Activated CD4-positive, alpha-beta T cell treated with anti-CD3 and anti-CD28 coated beads, Interleukin-2, amount 10 ng/mL, durations not matched to agents 24 days and 14 days (primary cell): ENCODE results near the gene SLC25A27. TPM values are rescaled to one million over a fixed set of nuclear protein-coding genes. Genes with fewer than 3 reads are reported as not detected.
"Not testable (repeated sequence)": the region's sequence is repeated elsewhere in the genome, so short reads cannot be mapped to it uniquely, and the experiment has no call there.

Source experiments
- DNase-seq: peaks from one replicate; pipeline ENCODE4 v3.0.0; 2022
- H3K27ac Mint-ChIP-seq: one replicate; pipeline ENCODE4 v1.8.0; 2022; ENCODE audit warnings: mild to moderate bottlenecking, mixed read lengths
- H3K27me3 Mint-ChIP-seq: one replicate; pipeline ENCODE4 v1.8.0; 2022; ENCODE audit warnings: mixed read lengths
- H3K36me3 Mint-ChIP-seq: one replicate; pipeline ENCODE4 v1.8.0; 2022; ENCODE audit warnings: low read depth, mild to moderate bottlenecking, mixed read lengths
- H3K4me1 Mint-ChIP-seq: one replicate; pipeline ENCODE4 v1.8.0; 2021; ENCODE audit warnings: mixed read lengths
- H3K4me3 Mint-ChIP-seq: one replicate; pipeline ENCODE4 v1.8.0; 2022; ENCODE audit warnings: mild to moderate bottlenecking, moderate library complexity, mixed read lengths
- H3K9me3 Mint-ChIP-seq: one replicate; pipeline ENCODE4 v1.8.0; 2021; ENCODE audit warnings: mixed read lengths
- intact Hi-C: fragments of 100-400 bp; cut with micrococcal nuclease; formaldehyde crosslinking; loops from one replicate; pipeline ENCODE4 v1.15.1; 2023
- total RNA-seq: library from RNA; stranded (reverse); gene quantifications from 2 replicates; pipeline ENCODE4 v1.2.3, GENCODE V29; 2022

The SLC25A27 gene
- total RNA-seq, 1 donor from 2014 or later, result 0.28 TPM

GRCh38 chr6:46635462-46635861 is 17.3 kb upstream of the SLC25A27 start:
- no peaks in the 10 kb centered on the region for H3K9me3 Mint-ChIP-seq
- intact Hi-C loops, result no loop called here
- H3K4me1 Mint-ChIP-seq, result no peaks in the 10 kb centered on the region
- H3K27ac Mint-ChIP-seq, result no peak overlapping the region
- H3K27me3 Mint-ChIP-seq, result peaks cover 17% of the 10 kb centered on the region
- H3K36me3 Mint-ChIP-seq, result no peaks in the 10 kb centered on the region
- H3K4me3 Mint-ChIP-seq, result no peak overlapping the region
- no peak for DNase-seq

- H3K9me3 Mint-ChIP-seq, result no peaks in the 10 kb centered on the region
- H3K4me3 Mint-ChIP-seq, result no peak overlapping the region
- no peak for DNase-seq
- H3K27ac Mint-ChIP-seq, result no peak overlapping the region
- intact Hi-C loops, result no loop called here
- no peaks in the 10 kb centered on the region for H3K36me3 Mint-ChIP-seq
- no peaks in the 10 kb centered on the region for H3K4me1 Mint-ChIP-seq
- peaks cover 9% of the 10 kb centered on the region for H3K27me3 Mint-ChIP-seq
Measured at GRCh38 chr6:46637145-46637544, 15.6 kb upstream of the SLC25A27 start.

- no peak overlapping the region for H3K27ac Mint-ChIP-seq
- H3K4me1 Mint-ChIP-seq, result no peaks in the 10 kb centered on the region
- no peak for DNase-seq
- peaks cover 10% of the 10 kb centered on the region for H3K27me3 Mint-ChIP-seq
- H3K4me3 Mint-ChIP-seq, result no peak overlapping the region
- peaks cover 3% of the 10 kb centered on the region for H3K9me3 Mint-ChIP-seq
- intact Hi-C loops, result no loop called here
- H3K36me3 Mint-ChIP-seq, result no peaks in the 10 kb centered on the region
Measured at GRCh38 chr6:46637933-46638332, 14.8 kb upstream of the SLC25A27 start.

- Mint-ChIP-seq H3K9me3 (peaks cover 4% of the 10 kb centered on the region), H3K27ac (no peak overlapping the region), H3K4me3 (no peak overlapping the region), H3K36me3 (no peaks in the 10 kb centered on the region), H3K4me1 (no peaks in the 10 kb centered on the region), H3K27me3 (peaks cover 11% of the 10 kb centered on the region)
- no peak for DNase-seq
- intact Hi-C loops, result no loop called here
Measured at GRCh38 chr6:46638650-46639049, 14.1 kb upstream of the SLC25A27 start.

- Mint-ChIP-seq H3K9me3 (peaks cover 4% of the 10 kb centered on the region), H3K4me3 (no peak overlapping the region), H3K27ac (no peak overlapping the region), H3K4me1 (no peaks in the 10 kb centered on the region), H3K27me3 (peaks cover 12% of the 10 kb centered on the region), H3K36me3 (no peaks in the 10 kb centered on the region)
- intact Hi-C loops, result no loop called here
- DNase-seq, result no peak
Measured at GRCh38 chr6:46642928-46643751, 9.6 kb upstream of the SLC25A27 start.

GRCh38 chr6:46645265-46645664 is 7.5 kb upstream of the SLC25A27 start:
- Mint-ChIP-seq H3K36me3 (no peaks in the 10 kb centered on the region), H3K27ac (no peak overlapping the region), H3K9me3 (peaks cover 4% of the 10 kb centered on the region), H3K4me1 (no peaks in the 10 kb centered on the region), H3K27me3 (peaks cover 13% of the 10 kb centered on the region), H3K4me3 (no peak overlapping the region)
- intact Hi-C loops, result no loop called here
- DNase-seq, result no peak

GRCh38 chr6:46648108-46648507 is 4.7 kb upstream of the SLC25A27 start:
- intact Hi-C loops, H3K4me1 Mint-ChIP-seq, DNase-seq, H3K36me3 Mint-ChIP-seq, H3K4me3 Mint-ChIP-seq, H3K9me3 Mint-ChIP-seq, H3K27ac Mint-ChIP-seq: not testable (repeated sequence)
- H3K27me3 Mint-ChIP-seq, result peaks cover 27% of the 10 kb centered on the region

GRCh38 chr6:46648869-46649492 is 3.8 kb upstream of the SLC25A27 start:
- intact Hi-C loops, result no loop called here
- Mint-ChIP-seq H3K36me3 (no peaks in the 10 kb centered on the region), H3K27ac (no peak overlapping the region), H3K9me3 (no peaks in the 10 kb centered on the region), H3K27me3 (peaks cover 35% of the 10 kb centered on the region), H3K4me3 (no peak overlapping the region), H3K4me1 (peaks cover 13% of the 10 kb centered on the region)
- DNase-seq, result no peak

- no peak for DNase-seq
- peaks cover 48% of the 10 kb centered on the region for H3K27me3 Mint-ChIP-seq
- H3K27ac Mint-ChIP-seq, result no peak overlapping the region
- no peaks in the 10 kb centered on the region for H3K36me3 Mint-ChIP-seq
- no peaks in the 10 kb centered on the region for H3K9me3 Mint-ChIP-seq
- intact Hi-C loops, result no loop called here
- no peak overlapping the region for H3K4me3 Mint-ChIP-seq
- peaks cover 13% of the 10 kb centered on the region for H3K4me1 Mint-ChIP-seq
Measured at GRCh38 chr6:46651006-46651405, 1.8 kb upstream of the SLC25A27 start.

GRCh38 chr6:46651816-46652215 is 959 bp upstream of the SLC25A27 start:
- DNase-seq, result no peak
- intact Hi-C loops, result no loop called here
- H3K4me1 Mint-ChIP-seq, result peaks cover 13% of the 10 kb centered on the region

GRCh38 chr6:46652232-46652602 is 558 bp upstream of the SLC25A27 start:
- Mint-ChIP-seq H3K27me3 (peaks cover 46% of the 10 kb centered on the region), H3K36me3 (no peaks in the 10 kb centered on the region), H3K4me3 (peak overlapping the region; percentile 89), H3K4me1 (peaks cover 13% of the 10 kb centered on the region), H3K27ac (no peak overlapping the region), H3K9me3 (no peaks in the 10 kb centered on the region)
- no peak for DNase-seq
- intact Hi-C loops, result no loop called here

More at GRCh38 chr6:46651816-46652215, 959 bp upstream of the SLC25A27 start:
- H3K27me3 Mint-ChIP-seq, result peaks cover 46% of the 10 kb centered on the region
- no peaks in the 10 kb centered on the region for H3K9me3 Mint-ChIP-seq
- no peak overlapping the region for H3K27ac Mint-ChIP-seq
- no peaks in the 10 kb centered on the region for H3K36me3 Mint-ChIP-seq
- peak overlapping the region; percentile 89 for H3K4me3 Mint-ChIP-seq

GRCh38 chr6:46653439-46654195 is 842 bp downstream of the SLC25A27 start:
- intact Hi-C loops, result no loop called here

GRCh38 chr6:46655803-46656202 is 3.0 kb downstream of the SLC25A27 start:
- H3K27me3 Mint-ChIP-seq, result peaks cover 37% of the 10 kb centered on the region
- peaks cover 13% of the 10 kb centered on the region for H3K4me1 Mint-ChIP-seq
- no peaks in the 10 kb centered on the region for H3K36me3 Mint-ChIP-seq
- DNase-seq, result no peak
- no peak overlapping the region for H3K4me3 Mint-ChIP-seq
- H3K9me3 Mint-ChIP-seq, result no peaks in the 10 kb centered on the region
- no peak overlapping the region for H3K27ac Mint-ChIP-seq
- intact Hi-C loops, result no loop called here

More at GRCh38 chr6:46653439-46654195, 842 bp downstream of the SLC25A27 start:
- H3K4me1 Mint-ChIP-seq, result peaks cover 13% of the 10 kb centered on the region
- H3K36me3 Mint-ChIP-seq, result no peaks in the 10 kb centered on the region
- H3K27ac Mint-ChIP-seq, result no peak overlapping the region
- peaks cover 44% of the 10 kb centered on the region for H3K27me3 Mint-ChIP-seq
- H3K9me3 Mint-ChIP-seq, result no peaks in the 10 kb centered on the region
- peak overlapping the region; percentile 89 for H3K4me3 Mint-ChIP-seq
- no peak for DNase-seq

GRCh38 chr6:46657642-46658041 is 4.9 kb downstream of the SLC25A27 start:
- intact Hi-C loops, result no loop called here
- H3K4me1 Mint-ChIP-seq, result peaks cover 6% of the 10 kb centered on the region

More at GRCh38 chr6:46657642-46658041, 4.9 kb downstream of the SLC25A27 start:
- Mint-ChIP-seq H3K9me3 (no peaks in the 10 kb centered on the region), H3K36me3 (no peaks in the 10 kb centered on the region), H3K4me3 (no peak overlapping the region), H3K27ac (no peak overlapping the region), H3K27me3 (peaks cover 27% of the 10 kb centered on the region)
- no peak for DNase-seq
